SU-DHL-6 (cell line): ENCODE data around the gene DBN1.

ENCODE experiments used
- CTCF ChIP-seq: fragments of 200-600 bp; sonication (generic); IDR thresholded peaks from one replicate; pipeline ENCODE4 v1.5.1; 2017; ENCODE audit warnings: antibody characterized with exemption, mild to moderate bottlenecking, low read length, moderate library complexity; ENCODE audit not compliant: insufficient read depth, poor library complexity, severe bottlenecking
- EZH2phosphoT487 ChIP-seq: fragments of 200-600 bp; sonication (generic), shearing (Covaris generic); conservative IDR thresholded peaks from 2 replicates; pipeline ENCODE4 v1.6.1; 2018; ENCODE audit warnings: mild to moderate bottlenecking, antibody characterized with exemption, low read length, moderate library complexity, mixed read lengths

GRCh38 chr5:177494346-177495195 lies 21.1 kb upstream of the DBN1 start:
- TF ChIP-seq CTCF = no peak
- TF ChIP-seq EZH2phosphoT487 = no peak
